ENCODE measurements around the gene GHR.

GRCh38 chr5:42561656-42562055, 138.4 kb downstream of the GHR start:
- no peak for TF ChIP-seq CTCF (IDR thresholded peaks at IDR 0.05; ENCODE audit: insufficient read depth, low read length)
- TF ChIP-seq POLR2AphosphoS5 (IDR thresholded peaks at IDR 0.05; ENCODE audit: low read depth): no peak

All from HL-60 (cell line).